ENCODE measurements around the gene VAPB.
A peak's percentile ranks its signal among the peaks of the same experiment; 100 is the strongest.

VAPB gene

DNA sequence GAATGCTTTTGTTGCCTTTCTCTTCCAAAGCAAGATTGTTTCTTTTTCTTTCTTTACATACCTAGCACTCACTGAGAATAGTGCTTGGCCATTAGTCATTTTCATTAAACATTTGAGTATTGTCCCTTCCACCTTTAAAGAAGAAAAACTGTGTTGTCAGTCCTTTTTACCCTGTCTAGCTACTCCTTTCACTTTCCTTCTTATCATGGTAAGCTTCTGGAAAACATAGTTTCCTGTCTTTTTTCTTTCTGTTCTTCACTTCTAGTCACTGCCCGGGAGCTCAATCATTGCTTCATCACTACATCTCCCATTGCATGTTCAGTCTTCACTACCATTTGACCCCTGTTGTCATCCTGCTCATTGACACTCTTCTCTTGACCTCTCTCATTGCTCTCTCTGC, 12.1 kb downstream of the VAPB start:
- CTCF ChIA-PET: no interaction called here
- TF ChIP-seq CTBP1 (IDR thresholded peaks at IDR 0.05; ENCODE audit: borderline replicate concordance): no peak
- no peak for TF ChIP-seq LEF1 (IDR thresholded peaks at IDR 0.05; ENCODE audit: borderline replicate concordance)
- no peak for TF ChIP-seq FOXM1 (IDR thresholded peaks at IDR 0.05; ENCODE audit: borderline replicate concordance)
- no peak for TF ChIP-seq FOXK2 (IDR thresholded peaks at IDR 0.05)
- no peak for TF ChIP-seq BHLHE40 (IDR thresholded peaks at IDR 0.05; ENCODE audit: borderline replicate concordance)
- TF ChIP-seq SUZ12 (IDR thresholded peaks at IDR 0.05): no peak
- TF ChIP-seq HDGF (IDR thresholded peaks at IDR 0.05; ENCODE audit: borderline replicate concordance): no peak
- TF ChIP-seq ARNT (IDR thresholded peaks at IDR 0.05): no peak
- TF ChIP-seq ZNF384 (IDR thresholded peaks at IDR 0.05): no peak
- no peak for TF ChIP-seq TARDBP (IDR thresholded peaks at IDR 0.05)
- no peak for TF ChIP-seq L3MBTL2 (conservative IDR thresholded peaks at IDR 0.05)
- no peak for TF ChIP-seq ELF4 (IDR thresholded peaks at IDR 0.05)
- no peak for TF ChIP-seq FOXA1 (IDR thresholded peaks at IDR 0.05)
- no peak for TF ChIP-seq SP1 (IDR thresholded peaks at IDR 0.05)
- TF ChIP-seq NFRKB (IDR thresholded peaks at IDR 0.05): no peak

DNA sequence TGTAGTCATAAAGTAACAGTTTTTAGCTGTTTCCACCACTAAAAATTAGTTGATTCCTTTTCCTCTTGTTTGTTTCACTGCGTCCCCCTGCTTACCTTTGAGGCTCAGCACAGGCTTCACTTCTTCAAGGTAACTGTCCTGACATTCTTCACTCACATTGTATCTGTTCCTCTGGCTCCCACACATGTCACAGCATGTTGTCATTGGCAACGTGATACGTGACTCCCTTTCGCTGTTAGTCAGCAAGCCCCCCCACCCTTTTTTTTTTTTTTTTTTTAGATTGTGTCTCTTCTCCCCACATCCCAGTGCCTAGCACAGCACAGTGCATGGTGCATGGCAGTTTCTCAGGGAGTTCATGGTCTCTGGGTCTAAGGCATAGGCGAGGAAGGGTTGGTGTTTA, 13.3 kb downstream of the VAPB start:
- CTCF ChIA-PET: interaction anchor here (0.5 kb wide), 1 partner anchor 1546 kb away, joined by 3 read pairs; no protein-coding TSS in a partner anchor
- POLR2A ChIA-PET: no interaction called here
- TF ChIP-seq ELF4 (IDR thresholded peaks at IDR 0.05): no peak
- TF ChIP-seq LEF1 (IDR thresholded peaks at IDR 0.05; ENCODE audit: borderline replicate concordance): no peak
- no peak for TF ChIP-seq ARNT (IDR thresholded peaks at IDR 0.05)
- TF ChIP-seq FOXA1 (IDR thresholded peaks at IDR 0.05): no peak
- no peak for TF ChIP-seq BHLHE40 (IDR thresholded peaks at IDR 0.05; ENCODE audit: borderline replicate concordance)
- no peak for TF ChIP-seq SP1 (IDR thresholded peaks at IDR 0.05)
- TF ChIP-seq L3MBTL2 (conservative IDR thresholded peaks at IDR 0.05): no peak
- DNase-seq (ENCODE audit: extremely low spot score): no peak

More for the DNA sequence above, 12.1 kb downstream of the VAPB start:
- POLR2A ChIA-PET: interaction anchor here (2.9 kb wide), 1 partner anchor 12 kb away, joined by 12 read pairs; the partner anchor contains the start of gene VAPB
- no peak for DNase-seq (ENCODE audit: extremely low spot score)

DNA sequence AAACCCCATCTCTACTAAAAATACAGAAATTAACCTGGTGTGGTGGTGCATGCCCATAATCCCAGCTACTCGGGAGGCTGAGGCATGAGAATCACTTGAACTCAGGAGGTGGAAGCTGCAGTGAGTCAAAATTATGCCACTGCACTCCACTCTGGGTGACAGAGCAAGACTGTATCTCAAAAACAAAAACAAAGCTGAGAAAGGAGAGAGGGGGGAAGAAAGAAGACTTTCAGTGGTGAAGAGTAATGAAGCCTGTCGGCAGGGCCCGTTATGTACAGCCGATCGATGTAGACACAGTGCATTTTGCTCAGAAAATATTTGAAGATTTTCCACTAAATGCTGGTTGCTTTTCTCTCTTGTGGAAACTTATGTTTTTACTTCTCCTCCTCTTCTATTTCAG, 13.8 kb downstream of the VAPB start:
- ChIA-PET CTCF (interaction anchor here (0.5 kb wide), 1 partner anchor 1546 kb away, joined by 3 read pairs; no protein-coding TSS in a partner anchor), POLR2A (no interaction called here)
- TF ChIP-seq L3MBTL2 (conservative IDR thresholded peaks at IDR 0.05) (no peak), FOXA1 (IDR thresholded peaks at IDR 0.05) (no peak), ARNT (IDR thresholded peaks at IDR 0.05) (no peak), CTBP1 (IDR thresholded peaks at IDR 0.05; ENCODE audit: borderline replicate concordance) (no peak), FOXM1 (IDR thresholded peaks at IDR 0.05; ENCODE audit: borderline replicate concordance) (no peak), HDGF (IDR thresholded peaks at IDR 0.05; ENCODE audit: borderline replicate concordance) (no peak), LEF1 (IDR thresholded peaks at IDR 0.05; ENCODE audit: borderline replicate concordance) (no peak)
- DNase-seq (ENCODE audit: extremely low spot score): no peak

DNA sequence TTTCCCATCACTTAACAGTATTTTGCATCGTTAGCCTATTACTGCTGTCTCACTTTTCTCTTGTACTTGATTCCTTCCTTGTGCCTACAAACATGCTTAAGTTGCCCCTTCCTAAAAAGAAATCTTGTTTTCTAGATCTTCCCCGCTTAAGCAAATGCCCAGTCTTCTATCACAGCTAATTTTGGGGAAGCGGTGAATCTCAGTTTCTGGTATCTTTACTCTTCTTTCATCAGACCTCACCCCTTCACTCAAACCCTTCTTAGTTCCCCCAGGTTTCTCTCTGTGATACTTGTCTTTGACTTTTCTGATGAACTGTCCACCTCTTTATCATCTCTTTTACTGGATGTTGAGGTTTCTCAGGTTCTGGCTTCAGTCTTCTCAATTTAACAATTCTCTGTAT, 14.2 kb downstream of the VAPB start:
- ChIA-PET CTCF (no interaction called here), POLR2A (no interaction called here)
- no peak for TF ChIP-seq SP1 (IDR thresholded peaks at IDR 0.05)
- no peak for TF ChIP-seq FOXK2 (IDR thresholded peaks at IDR 0.05)
- no peak for TF ChIP-seq ZNF384 (IDR thresholded peaks at IDR 0.05)
- no peak for TF ChIP-seq SUZ12 (IDR thresholded peaks at IDR 0.05)
- no peak for TF ChIP-seq HDGF (IDR thresholded peaks at IDR 0.05; ENCODE audit: borderline replicate concordance)
- TF ChIP-seq FOXM1 (IDR thresholded peaks at IDR 0.05; ENCODE audit: borderline replicate concordance): no peak
- no peak for TF ChIP-seq BHLHE40 (IDR thresholded peaks at IDR 0.05; ENCODE audit: borderline replicate concordance)
- no peak for TF ChIP-seq LEF1 (IDR thresholded peaks at IDR 0.05; ENCODE audit: borderline replicate concordance)
- no peak for DNase-seq (ENCODE audit: extremely low spot score)

DNA sequence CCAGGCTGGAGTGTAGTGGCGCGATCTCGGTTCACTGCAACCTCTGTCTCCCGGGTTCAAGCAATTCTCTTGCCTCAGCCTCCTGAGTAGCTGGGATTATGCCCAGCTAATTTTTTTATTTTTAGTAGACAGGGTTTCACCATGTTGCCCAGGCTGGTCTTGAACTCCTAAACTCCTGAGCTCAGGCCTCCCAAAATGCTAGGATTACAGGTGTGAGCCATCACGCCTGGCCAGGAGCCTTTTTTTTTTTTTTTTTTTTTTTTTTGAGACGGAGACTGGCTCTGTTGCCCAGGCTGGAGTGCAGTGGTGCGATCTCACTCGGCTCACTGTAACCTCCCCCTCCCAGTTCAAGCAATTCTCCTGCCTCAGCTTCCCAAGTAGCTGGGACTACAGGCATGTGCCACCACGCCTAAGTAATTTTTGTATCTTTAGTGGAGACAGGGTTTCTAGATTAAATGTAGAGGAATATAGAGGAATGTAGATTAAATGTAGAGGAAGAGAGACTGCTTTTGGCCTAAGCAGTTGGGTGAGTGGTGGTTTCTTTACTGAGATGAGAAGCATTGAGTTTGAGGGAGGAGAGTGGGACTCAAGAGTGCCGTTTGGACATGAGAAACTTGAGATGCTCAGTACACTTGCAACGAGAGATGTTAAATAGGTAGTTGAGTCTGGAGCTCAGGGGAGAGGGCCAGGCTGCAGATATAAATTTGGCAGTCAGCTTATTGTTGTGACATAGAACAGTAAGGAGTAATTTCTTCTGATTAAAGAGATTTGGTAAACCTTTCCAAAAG, 16.7 kb downstream of the VAPB start:
- ChIA-PET POLR2A (interaction anchor here (1.9 to 2.2 kb wide), 2 partner anchors 15 to 17 kb away, joined by 5 to 15 read pairs; partner anchors contain the start of gene VAPB), CTCF (no interaction called here)
- no peak for DNase-seq (ENCODE audit: extremely low spot score)
- TF ChIP-seq ZNF384 (IDR thresholded peaks at IDR 0.05) (peak; percentile 74), ARNT (IDR thresholded peaks at IDR 0.05) (no peak), L3MBTL2 (conservative IDR thresholded peaks at IDR 0.05) (no peak)

DNA sequence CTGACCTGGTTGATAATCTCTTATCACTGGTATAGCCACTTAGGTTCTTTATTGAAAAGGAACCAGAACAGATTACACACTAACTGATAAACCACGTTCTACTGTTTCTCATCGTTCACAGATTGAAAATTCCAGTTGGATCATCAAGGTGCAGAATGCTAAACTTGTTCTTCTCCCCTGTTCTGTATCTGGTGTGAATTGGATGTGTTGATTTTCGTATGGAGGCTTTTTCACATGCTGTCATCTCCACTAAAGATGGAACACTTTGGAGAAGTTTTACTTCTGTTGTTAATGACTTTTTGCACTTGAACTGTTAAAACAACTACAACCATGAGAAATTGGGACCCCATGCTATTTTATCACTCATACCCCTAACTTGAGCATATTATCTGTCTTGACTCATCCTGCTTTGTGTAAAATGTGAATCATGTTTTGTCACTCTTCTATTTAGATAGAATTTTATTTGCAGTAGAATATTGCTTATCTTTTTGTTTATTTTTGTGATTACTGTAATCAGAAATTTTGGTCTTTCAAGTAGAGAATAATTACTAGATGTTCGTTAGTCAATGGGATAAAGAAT, 17.5 kb downstream of the VAPB start:
- CTCF ChIA-PET: no interaction called here
- DNase-seq (ENCODE audit: extremely low spot score): no peak
- POLR2A ChIA-PET: interaction anchor here (1.9 to 2.2 kb wide), 2 partner anchors 15 to 17 kb away, joined by 5 to 15 read pairs; partner anchors contain the start of gene VAPB
- TF ChIP-seq ZNF384 (IDR thresholded peaks at IDR 0.05): no peak
- no peak for TF ChIP-seq HDGF (IDR thresholded peaks at IDR 0.05; ENCODE audit: borderline replicate concordance)
- TF ChIP-seq FOXA1 (IDR thresholded peaks at IDR 0.05): no peak
- TF ChIP-seq L3MBTL2 (conservative IDR thresholded peaks at IDR 0.05): no peak
- TF ChIP-seq FOXK2 (IDR thresholded peaks at IDR 0.05): no peak
- TF ChIP-seq BHLHE40 (IDR thresholded peaks at IDR 0.05; ENCODE audit: borderline replicate concordance): no peak
- TF ChIP-seq SUZ12 (IDR thresholded peaks at IDR 0.05): no peak
- TF ChIP-seq CTBP1 (IDR thresholded peaks at IDR 0.05; ENCODE audit: borderline replicate concordance): no peak
- no peak for TF ChIP-seq ELF4 (IDR thresholded peaks at IDR 0.05)
- TF ChIP-seq SP1 (IDR thresholded peaks at IDR 0.05): no peak
- no peak for TF ChIP-seq ARNT (IDR thresholded peaks at IDR 0.05)
- no peak for TF ChIP-seq NFRKB (IDR thresholded peaks at IDR 0.05)
- no peak for TF ChIP-seq FOXM1 (IDR thresholded peaks at IDR 0.05; ENCODE audit: borderline replicate concordance)
- no peak for TF ChIP-seq LEF1 (IDR thresholded peaks at IDR 0.05; ENCODE audit: borderline replicate concordance)
- no peak for TF ChIP-seq TARDBP (IDR thresholded peaks at IDR 0.05)
- TF ChIP-seq, protein P1, sequence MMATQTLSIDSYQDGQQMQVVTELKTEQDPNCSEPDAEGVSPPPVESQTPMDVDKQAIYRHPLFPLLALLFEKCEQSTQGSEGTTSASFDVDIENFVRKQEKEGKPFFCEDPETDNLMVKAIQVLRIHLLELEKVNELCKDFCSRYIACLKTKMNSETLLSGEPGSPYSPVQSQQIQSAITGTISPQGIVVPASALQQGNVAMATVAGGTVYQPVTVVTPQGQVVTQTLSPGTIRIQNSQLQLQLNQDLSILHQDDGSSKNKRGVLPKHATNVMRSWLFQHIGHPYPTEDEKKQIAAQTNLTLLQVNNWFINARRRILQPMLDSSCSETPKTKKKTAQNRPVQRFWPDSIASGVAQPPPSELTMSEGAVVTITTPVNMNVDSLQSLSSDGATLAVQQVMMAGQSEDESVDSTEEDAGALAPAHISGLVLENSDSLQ (IDR thresholded peaks at IDR 0.05): no peak
